ENCODE data around the gene SDK2.

DNA sequence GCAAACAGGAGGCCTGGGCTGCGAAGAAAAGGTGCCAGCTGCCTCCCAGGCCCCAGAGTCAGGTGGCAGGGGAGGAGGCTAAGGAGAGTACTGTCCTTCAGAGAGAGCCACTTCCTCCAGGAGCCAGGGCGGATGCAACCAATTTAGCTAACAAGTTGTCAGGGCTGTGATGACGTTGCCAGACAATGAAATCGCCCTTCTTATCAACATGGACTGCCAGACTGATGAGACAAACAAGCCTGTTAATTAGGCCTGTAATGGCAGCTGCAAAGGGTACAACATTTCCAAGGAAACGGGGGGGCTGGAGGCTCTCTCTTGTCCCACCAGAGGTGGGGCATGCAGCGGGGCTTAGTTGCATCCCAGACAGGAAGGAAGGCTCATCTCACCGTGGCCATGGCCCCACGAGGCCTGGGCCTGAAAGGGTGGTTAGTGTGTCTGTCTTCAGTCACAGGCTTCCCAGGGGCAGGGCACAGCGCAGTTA, 111.8 kb downstream of the SDK2 start:
- TF ChIP-seq, protein P1, sequence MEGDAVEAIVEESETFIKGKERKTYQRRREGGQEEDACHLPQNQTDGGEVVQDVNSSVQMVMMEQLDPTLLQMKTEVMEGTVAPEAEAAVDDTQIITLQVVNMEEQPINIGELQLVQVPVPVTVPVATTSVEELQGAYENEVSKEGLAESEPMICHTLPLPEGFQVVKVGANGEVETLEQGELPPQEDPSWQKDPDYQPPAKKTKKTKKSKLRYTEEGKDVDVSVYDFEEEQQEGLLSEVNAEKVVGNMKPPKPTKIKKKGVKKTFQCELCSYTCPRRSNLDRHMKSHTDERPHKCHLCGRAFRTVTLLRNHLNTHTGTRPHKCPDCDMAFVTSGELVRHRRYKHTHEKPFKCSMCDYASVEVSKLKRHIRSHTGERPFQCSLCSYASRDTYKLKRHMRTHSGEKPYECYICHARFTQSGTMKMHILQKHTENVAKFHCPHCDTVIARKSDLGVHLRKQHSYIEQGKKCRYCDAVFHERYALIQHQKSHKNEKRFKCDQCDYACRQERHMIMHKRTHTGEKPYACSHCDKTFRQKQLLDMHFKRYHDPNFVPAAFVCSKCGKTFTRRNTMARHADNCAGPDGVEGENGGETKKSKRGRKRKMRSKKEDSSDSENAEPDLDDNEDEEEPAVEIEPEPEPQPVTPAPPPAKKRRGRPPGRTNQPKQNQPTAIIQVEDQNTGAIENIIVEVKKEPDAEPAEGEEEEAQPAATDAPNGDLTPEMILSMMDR (IDR thresholded peaks at IDR 0.05), result no peak
- no peak for TF ChIP-seq POLR2A (IDR thresholded peaks at IDR 0.05)
